ENCODE results near the gene EPHA6.

EPHA6 gene

GRCh38 chr3:97662264-97662663 lies 847.9 kb downstream of the EPHA6 start:
- H3K9ac ChIP-seq (ENCODE audit: low read length in 2 of 2), result no peak overlapping the region
- peaks cover 2% of the 10 kb centered on the region for H3K4me1 ChIP-seq (ENCODE audit: control insufficient read depth, insufficient read depth, low read length)
- no peak overlapping the region for H3K4me3 ChIP-seq (ENCODE audit: low read length in 2 of 2)
- no peaks in the 10 kb centered on the region for H3K27me3 ChIP-seq (ENCODE audit: control insufficient read depth in 1 of 2, insufficient read depth in 2 of 2, low read length in 2 of 2)
- H3K36me3 ChIP-seq (ENCODE audit: control insufficient read depth in 2 of 2, insufficient read depth in 2 of 2, low read length in 2 of 2), result no peaks in the 10 kb centered on the region
- H3K27ac ChIP-seq (ENCODE audit: low read length), result no peak overlapping the region
- H3K9me3 ChIP-seq (ENCODE audit: control insufficient read depth in 2 of 2, low read length in 2 of 2), result no peaks in the 10 kb centered on the region

- Histone ChIP-seq H3K27ac (ENCODE audit: low read length) (no peak overlapping the region), H3K27me3 (ENCODE audit: control insufficient read depth in 1 of 2, insufficient read depth in 2 of 2, low read length in 2 of 2) (no peaks in the 10 kb centered on the region), H3K36me3 (ENCODE audit: control insufficient read depth in 2 of 2, insufficient read depth in 2 of 2, low read length in 2 of 2) (no peaks in the 10 kb centered on the region), H3K4me1 (ENCODE audit: control insufficient read depth, insufficient read depth, low read length) (peaks cover 2% of the 10 kb centered on the region), H3K9ac (ENCODE audit: low read length in 2 of 2) (no peak overlapping the region), H3K9me3 (ENCODE audit: control insufficient read depth in 2 of 2, low read length in 2 of 2) (no peaks in the 10 kb centered on the region), H3K4me3 (ENCODE audit: low read length in 2 of 2) (no peak overlapping the region)
These were observed 848.4 kb downstream of the EPHA6 start for GRCh38 chr3:97662762-97663161.

GRCh38 chr3:97665896-97666295 lies 851.5 kb downstream of the EPHA6 start:
- H3K36me3 ChIP-seq (ENCODE audit: control insufficient read depth in 2 of 2, insufficient read depth in 2 of 2, low read length in 2 of 2), result no peaks in the 10 kb centered on the region
- no peak overlapping the region for H3K9ac ChIP-seq (ENCODE audit: low read length in 2 of 2)
- H3K9me3 ChIP-seq (ENCODE audit: control insufficient read depth in 2 of 2, low read length in 2 of 2), result no peaks in the 10 kb centered on the region
- no peak overlapping the region for H3K4me3 ChIP-seq (ENCODE audit: low read length in 2 of 2)
- peaks cover 2% of the 10 kb centered on the region for H3K4me1 ChIP-seq (ENCODE audit: control insufficient read depth, insufficient read depth, low read length)
- no peak overlapping the region for H3K27ac ChIP-seq (ENCODE audit: low read length)
- no peaks in the 10 kb centered on the region for H3K27me3 ChIP-seq (ENCODE audit: control insufficient read depth in 1 of 2, insufficient read depth in 2 of 2, low read length in 2 of 2)

GRCh38 chr3:97670952-97671351 lies 856.6 kb downstream of the EPHA6 start:
- no peak overlapping the region for H3K9ac ChIP-seq (ENCODE audit: low read length in 2 of 2)
- H3K36me3 ChIP-seq (ENCODE audit: control insufficient read depth in 2 of 2, insufficient read depth in 2 of 2, low read length in 2 of 2), result no peaks in the 10 kb centered on the region
- no peak overlapping the region for H3K4me3 ChIP-seq (ENCODE audit: low read length in 2 of 2)
- H3K9me3 ChIP-seq (ENCODE audit: control insufficient read depth in 2 of 2, low read length in 2 of 2), result no peaks in the 10 kb centered on the region
- no peak overlapping the region for H3K27ac ChIP-seq (ENCODE audit: low read length)
- no peaks in the 10 kb centered on the region for H3K27me3 ChIP-seq (ENCODE audit: control insufficient read depth in 1 of 2, insufficient read depth in 2 of 2, low read length in 2 of 2)
- no peaks in the 10 kb centered on the region for H3K4me1 ChIP-seq (ENCODE audit: control insufficient read depth, insufficient read depth, low read length)

GRCh38 chr3:97673357-97673997 lies 859.1 kb downstream of the EPHA6 start:
- no peaks in the 10 kb centered on the region for H3K4me1 ChIP-seq (ENCODE audit: control insufficient read depth, insufficient read depth, low read length)

GRCh38 chr3:97674461-97674860 lies 860.1 kb downstream of the EPHA6 start:
- no peaks in the 10 kb centered on the region for H3K36me3 ChIP-seq (ENCODE audit: control insufficient read depth in 2 of 2, insufficient read depth in 2 of 2, low read length in 2 of 2)
- H3K27ac ChIP-seq (ENCODE audit: low read length), result no peak overlapping the region
- no peak overlapping the region for H3K4me3 ChIP-seq (ENCODE audit: low read length in 2 of 2)
- no peaks in the 10 kb centered on the region for H3K27me3 ChIP-seq (ENCODE audit: control insufficient read depth in 1 of 2, insufficient read depth in 2 of 2, low read length in 2 of 2)
- H3K9me3 ChIP-seq (ENCODE audit: control insufficient read depth in 2 of 2, low read length in 2 of 2), result no peaks in the 10 kb centered on the region
- no peak overlapping the region for H3K9ac ChIP-seq (ENCODE audit: low read length in 2 of 2)
- H3K4me1 ChIP-seq (ENCODE audit: control insufficient read depth, insufficient read depth, low read length), result no peaks in the 10 kb centered on the region

More at GRCh38 chr3:97673357-97673997, 859.1 kb downstream of the EPHA6 start:
- Histone ChIP-seq H3K9ac (ENCODE audit: low read length in 2 of 2) (no peak overlapping the region), H3K27me3 (ENCODE audit: control insufficient read depth in 1 of 2, insufficient read depth in 2 of 2, low read length in 2 of 2) (no peaks in the 10 kb centered on the region), H3K9me3 (ENCODE audit: control insufficient read depth in 2 of 2, low read length in 2 of 2) (no peaks in the 10 kb centered on the region), H3K36me3 (ENCODE audit: control insufficient read depth in 2 of 2, insufficient read depth in 2 of 2, low read length in 2 of 2) (no peaks in the 10 kb centered on the region), H3K4me3 (ENCODE audit: low read length in 2 of 2) (no peak overlapping the region), H3K27ac (ENCODE audit: low read length) (no peak overlapping the region)

GRCh38 chr3:97680210-97680609 lies 865.8 kb downstream of the EPHA6 start:
- Histone ChIP-seq H3K27me3 (ENCODE audit: control insufficient read depth in 1 of 2, insufficient read depth in 2 of 2, low read length in 2 of 2) (no peaks in the 10 kb centered on the region), H3K4me1 (ENCODE audit: control insufficient read depth, insufficient read depth, low read length) (no peaks in the 10 kb centered on the region), H3K9ac (ENCODE audit: low read length in 2 of 2) (no peak overlapping the region), H3K4me3 (ENCODE audit: low read length in 2 of 2) (no peak overlapping the region), H3K27ac (ENCODE audit: low read length) (no peak overlapping the region), H3K9me3 (ENCODE audit: control insufficient read depth in 2 of 2, low read length in 2 of 2) (no peaks in the 10 kb centered on the region), H3K36me3 (ENCODE audit: control insufficient read depth in 2 of 2, insufficient read depth in 2 of 2, low read length in 2 of 2) (no peaks in the 10 kb centered on the region)

- Histone ChIP-seq H3K36me3 (ENCODE audit: control insufficient read depth in 2 of 2, insufficient read depth in 2 of 2, low read length in 2 of 2) (no peaks in the 10 kb centered on the region), H3K9ac (ENCODE audit: low read length in 2 of 2) (no peak overlapping the region), H3K27me3 (ENCODE audit: control insufficient read depth in 1 of 2, insufficient read depth in 2 of 2, low read length in 2 of 2) (no peaks in the 10 kb centered on the region), H3K9me3 (ENCODE audit: control insufficient read depth in 2 of 2, low read length in 2 of 2) (no peaks in the 10 kb centered on the region), H3K4me1 (ENCODE audit: control insufficient read depth, insufficient read depth, low read length) (no peaks in the 10 kb centered on the region), H3K4me3 (ENCODE audit: low read length in 2 of 2) (no peak overlapping the region), H3K27ac (ENCODE audit: low read length) (no peak overlapping the region)
These were observed 866.3 kb downstream of the EPHA6 start for GRCh38 chr3:97680696-97681095.

- Histone ChIP-seq H3K27ac (ENCODE audit: low read length) (no peak overlapping the region), H3K9me3 (ENCODE audit: control insufficient read depth in 2 of 2, low read length in 2 of 2) (no peaks in the 10 kb centered on the region), H3K27me3 (ENCODE audit: control insufficient read depth in 1 of 2, insufficient read depth in 2 of 2, low read length in 2 of 2) (no peaks in the 10 kb centered on the region), H3K4me1 (ENCODE audit: control insufficient read depth, insufficient read depth, low read length) (no peaks in the 10 kb centered on the region), H3K36me3 (ENCODE audit: control insufficient read depth in 2 of 2, insufficient read depth in 2 of 2, low read length in 2 of 2) (no peaks in the 10 kb centered on the region), H3K9ac (ENCODE audit: low read length in 2 of 2) (no peak overlapping the region), H3K4me3 (ENCODE audit: low read length in 2 of 2) (no peak overlapping the region)
These were observed 870.1 kb downstream of the EPHA6 start for GRCh38 chr3:97684490-97684889.

GRCh38 chr3:97686258-97686657 lies 871.9 kb downstream of the EPHA6 start:
- H3K9me3 ChIP-seq (ENCODE audit: control insufficient read depth in 2 of 2, low read length in 2 of 2), result no peaks in the 10 kb centered on the region
- H3K4me1 ChIP-seq (ENCODE audit: control insufficient read depth, insufficient read depth, low read length), result no peaks in the 10 kb centered on the region
- H3K4me3 ChIP-seq (ENCODE audit: low read length in 2 of 2), result no peak overlapping the region
- no peak overlapping the region for H3K27ac ChIP-seq (ENCODE audit: low read length)
- H3K27me3 ChIP-seq (ENCODE audit: control insufficient read depth in 1 of 2, insufficient read depth in 2 of 2, low read length in 2 of 2), result no peaks in the 10 kb centered on the region
- no peaks in the 10 kb centered on the region for H3K36me3 ChIP-seq (ENCODE audit: control insufficient read depth in 2 of 2, insufficient read depth in 2 of 2, low read length in 2 of 2)
- no peak overlapping the region for H3K9ac ChIP-seq (ENCODE audit: low read length in 2 of 2)

- H3K27me3 ChIP-seq (ENCODE audit: control insufficient read depth in 1 of 2, insufficient read depth in 2 of 2, low read length in 2 of 2), result no peaks in the 10 kb centered on the region
- no peaks in the 10 kb centered on the region for H3K36me3 ChIP-seq (ENCODE audit: control insufficient read depth in 2 of 2, insufficient read depth in 2 of 2, low read length in 2 of 2)
- H3K9me3 ChIP-seq (ENCODE audit: control insufficient read depth in 2 of 2, low read length in 2 of 2), result no peaks in the 10 kb centered on the region
- H3K4me3 ChIP-seq (ENCODE audit: low read length in 2 of 2), result no peak overlapping the region
- no peaks in the 10 kb centered on the region for H3K4me1 ChIP-seq (ENCODE audit: control insufficient read depth, insufficient read depth, low read length)
- H3K27ac ChIP-seq (ENCODE audit: low read length), result no peak overlapping the region
- H3K9ac ChIP-seq (ENCODE audit: low read length in 2 of 2), result no peak overlapping the region
These were observed 873.3 kb downstream of the EPHA6 start for GRCh38 chr3:97687734-97688133.

Data from stomach smooth muscle (tissue), 2 donors.